Fibroblast of pulmonary artery (primary cell): ENCODE data around the gene BRME1.

Source experiments
- DNase-seq: peaks from one replicate; pipeline ENCODE4 v3.0.0-alpha.2; 2010; ENCODE audit warnings: low read depth
- H3K4me3 ChIP-seq: replicated peaks from 2 replicates; pipeline ENCODE4 v1.5.1; 2011; ENCODE audit warnings: low read depth, mild to moderate bottlenecking, control low read depth, low read length, moderate library complexity
- CTCF ChIP-seq: IDR thresholded peaks from 2 replicates; pipeline ENCODE4 v1.5.1; 2011; ENCODE audit warnings: mild to moderate bottlenecking, control low read depth, low read length, inconsistent platforms; ENCODE audit errors: missing control alignments

The BRME1 gene

GRCh38 chr19:13839130-13839937 is 66.6 kb downstream of the BRME1 start:
- DNase-seq: peak; percentile 86
- peak overlapping the region; percentile 88 for H3K4me3 ChIP-seq
- TF ChIP-seq CTCF: no peak

- no peak for TF ChIP-seq CTCF
- DNase-seq: no peak
- H3K4me3 ChIP-seq: peak overlapping the region; percentile 88
Observed at GRCh38 chr19:13838435-13839129, 67.3 kb downstream of the BRME1 start.

GRCh38 chr19:13835791-13836723 is 69.9 kb downstream of the BRME1 start:
- peak overlapping the region; percentile 17 for H3K4me3 ChIP-seq
- TF ChIP-seq CTCF: no peak
- DNase-seq: no peak

- no peak for DNase-seq
- no peak overlapping the region for H3K4me3 ChIP-seq
- no peak for TF ChIP-seq CTCF
Observed at GRCh38 chr19:13834244-13835069, 71.5 kb downstream of the BRME1 start.

GRCh38 chr19:13833330-13834243 is 72.3 kb downstream of the BRME1 start:
- peak; percentile 29 for TF ChIP-seq CTCF
- no peak overlapping the region for H3K4me3 ChIP-seq
- peak; percentile 90 for DNase-seq
